ENCODE measurements around the gene MISP. TPM values are rescaled to one million over a fixed set of nuclear protein-coding genes. Genes with fewer than 3 reads are reported as not detected.

The MISP gene
- total and polyA plus RNA-seq, 2 of the 8 experiments (the other 6 are each of a cell fraction or from before 2014, with no cell fraction given) = 0.43 to 0.45 TPM

DNA sequence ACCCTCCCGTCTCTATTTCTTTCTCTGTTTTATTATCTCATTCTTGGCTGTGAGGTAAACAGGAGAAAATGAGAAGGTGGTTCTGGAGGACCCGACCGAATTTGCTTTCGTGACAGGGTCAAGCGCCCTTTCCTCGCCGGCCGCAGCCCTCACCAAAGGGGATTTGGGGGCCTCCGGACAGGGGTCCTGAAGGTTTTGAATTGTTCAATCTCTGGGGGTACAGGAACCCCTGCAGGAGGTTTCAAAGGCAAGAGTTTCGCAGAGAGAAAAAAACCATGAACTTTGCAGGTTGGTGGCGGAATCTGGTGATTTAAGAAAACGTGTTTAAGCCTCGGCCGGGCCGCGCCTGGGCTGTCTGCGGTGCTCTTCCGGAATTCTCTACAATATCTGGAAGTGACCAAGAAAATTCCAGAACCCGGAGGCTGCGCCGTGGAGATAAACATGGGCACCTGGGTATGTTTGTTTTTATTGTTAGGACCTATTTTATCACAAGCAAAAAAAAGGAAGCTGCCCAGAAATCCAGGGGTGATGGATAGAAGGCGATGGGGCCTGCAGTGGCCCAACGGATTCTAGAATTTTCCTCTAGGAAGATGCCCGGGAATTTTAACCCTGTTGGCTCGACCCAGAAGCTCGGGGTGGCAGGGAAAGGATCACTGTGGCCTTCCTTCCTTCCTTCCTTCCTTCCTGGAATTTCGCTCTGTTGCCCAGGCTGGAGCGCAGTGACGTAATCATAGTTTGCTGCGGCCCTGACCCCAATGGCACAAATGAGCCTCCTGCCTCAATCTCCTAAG, 32.2 kb downstream of the MISP start:
- Histone ChIP-seq H3K36me3 (ENCODE audit: control insufficient read depth in 2 of 4, insufficient read depth in 4 of 4, low read length in 3 of 4) (no peaks in the 10 kb centered on the region), H3K27me3 (replicated peaks in 1 of 4; ENCODE audit: control insufficient read depth in 3 of 4, extremely low read depth in 1 of 4, insufficient read depth in 3 of 4, low read length in 3 of 4) (no peaks in the 10 kb centered on the region), H3K27ac (ENCODE audit: low read depth, low read length) (peak overlapping the region; percentile 12; the same call in 1 of the 2 replicates), H2BK15ac (ENCODE audit: low read length) (no peak overlapping the region), H2BK120ac (replicated peaks; ENCODE audit: low read depth, low read length) (peak overlapping the region; percentile 51), H3K79me1 (ENCODE audit: low read depth, low read length) (no peaks in the 10 kb centered on the region; the same call in 1 of the 2 replicates), H2AK5ac (ENCODE audit: low read depth, low read length) (peak overlapping the region; percentile 98; the same call in 1 of the 2 replicates), H3K23ac (ENCODE audit: insufficient read length) (peak overlapping the region; percentile 1), H3K4ac (replicated peaks; ENCODE audit: insufficient read length, low read depth, low read length) (no peak overlapping the region), H4K20me1 (replicated peaks in 1 of 2; ENCODE audit: control insufficient read depth in 1 of 2, insufficient read depth in 2 of 2, low read length in 2 of 2) (no peaks in the 10 kb centered on the region), H3K23me2 (ENCODE audit: low read depth, low read length) (no peaks in the 10 kb centered on the region), H3K4me3 (ENCODE audit: extremely low read depth in 1 of 4, insufficient read depth in 2 of 4, low read depth in 3 of 4, low read length in 4 of 4) (peak overlapping the region; percentile 34 to 53 (median 38); a peak in 7 of 8 replicates), H3K4me1 (replicated peaks in 1 of 4; ENCODE audit: control insufficient read depth in 3 of 4, insufficient read depth in 4 of 4, low read length in 3 of 4) (peaks cover 7 to 16% (median 12%) of the 10 kb centered on the region in 4 experiments), H3K14ac (ENCODE audit: insufficient read length) (no peak overlapping the region), H4K8ac (ENCODE audit: extremely low read depth, insufficient read depth, low read length) (peak overlapping the region; percentile 82; the same call in 1 of the 2 replicates), H2BK12ac (ENCODE audit: low read depth, low read length) (peak overlapping the region; percentile 97), H3K79me2 (ENCODE audit: control insufficient read depth in 1 of 2, insufficient read depth in 2 of 2, low read length in 2 of 2) (peaks cover 0 to 2% of the 10 kb centered on the region in 2 experiments; a peak in 2 of 4 replicates), H4K91ac (replicated peaks; ENCODE audit: insufficient read length, low read length) (peak overlapping the region; percentile 34), H3K4me2 (ENCODE audit: insufficient read depth in 1 of 2, low read depth in 2 of 2, low read length in 2 of 2) (peak overlapping the region; percentile 56 to 67), H3K9me3 (ENCODE audit: insufficient read depth in 2 of 2, low read depth in 1 of 2, low read length in 1 of 2) (no peaks in the 10 kb centered on the region), H3K18ac (ENCODE audit: extremely low read depth, low read length) (peak overlapping the region; percentile 86), H3K9ac (replicated peaks in 1 of 4; ENCODE audit: extremely low read depth in 1 of 4, low read depth in 3 of 4, low read length in 3 of 4) (peak overlapping the region in 2 of 4 experiments; percentile 10 to 60; a peak in 1 of 7 replicates), H4K5ac (ENCODE audit: insufficient read length, low read depth, low read length) (peak overlapping the region; percentile 9), H3K56ac (replicated peaks; ENCODE audit: insufficient read length, low read depth, low read length) (no peak overlapping the region), H2BK20ac (ENCODE audit: low read length) (0 out of 2 replicates have a peak overlapping the region, but pooled peaks have one; percentile 32), H2BK5ac (ENCODE audit: low read depth, low read length) (peak overlapping the region; percentile 83; the same call in 1 of the 2 replicates), H2AFZ (ENCODE audit: low read length) (no peak overlapping the region)
- DNase-seq (ENCODE audit: low read depth in 1 of 2, low spot score in 2 of 2) = peak in 1 of 2 experiments; percentile 65
- POLR2A ChIA-PET (ENCODE audit: partially characterized antibody) = interaction anchor here (1.2 to 9.0 kb wide), 9 partner anchors 10 to 244 kb away, joined by 3 to 61 read pairs (median 12); partner anchors contain the start of genes CNN2 and PTBP1
- FAIRE-seq = no peak
- WGBS, 2 experiments (ENCODE audit: extremely low coverage in 1 of 2, insufficient coverage in 1 of 2, insufficient read length in 1 of 2, insufficient replicate concordance in 2 of 2, low coverage in 1 of 2, low lambda C conversion rate in 2 of 2, missing lambda C conversion rate in 1 of 2) = 65% methylated on average over 30 of the region's 30 CpGs; no CpG with 5 or more reads in 1 of the 2 experiments
- CTCF ChIA-PET (ENCODE audit: partially characterized antibody) = interaction anchor here (0.6 to 1.1 kb wide), 3 partner anchors 9 to 113 kb away, joined by 3 read pairs; no protein-coding TSS in a partner anchor
- no peak for TF ChIP-seq CHD1 (IDR thresholded peaks at IDR 0.05; ENCODE audit: low read depth, low read length)
- no peak for TF ChIP-seq POLR2AphosphoS5 (IDR thresholded peaks at IDR 0.05; ENCODE audit: low read depth, low read length)
- TF ChIP-seq CTBP2 (IDR thresholded peaks at IDR 0.05; ENCODE audit: borderline replicate concordance, insufficient read depth, insufficient read length, low read length) = no peak
- no peak for TF ChIP-seq HDAC2 (IDR thresholded peaks at IDR 0.05; ENCODE audit: borderline replicate concordance in 1 of 2, low read depth in 2 of 2, low read length in 2 of 2)
- no peak for TF ChIP-seq RXRA (IDR thresholded peaks at IDR 0.05; ENCODE audit: insufficient read depth, low read depth, low read length)
- TF ChIP-seq SP2 (IDR thresholded peaks at IDR 0.05; ENCODE audit: low read length) = no peak
- no peak for TF ChIP-seq EP300 (IDR thresholded peaks at IDR 0.05; ENCODE audit: borderline replicate concordance in 1 of 2, low read depth in 2 of 2, low read length in 2 of 2)
- no peak for TF ChIP-seq MAFK (IDR thresholded peaks at IDR 0.05; ENCODE audit: low read depth, low read length)
- TF ChIP-seq KDM4A (IDR thresholded peaks at IDR 0.05; ENCODE audit: low read depth, low read length, severe bottlenecking) = no peak
- TF ChIP-seq GTF2F1 (IDR thresholded peaks at IDR 0.05; ENCODE audit: borderline replicate concordance, low read depth, low read length) = no peak
- no peak for TF ChIP-seq SP4 (IDR thresholded peaks at IDR 0.05; ENCODE audit: low read length)
